ENCODE measurements around the gene TMEM117. TPM values are rescaled to one million over a fixed set of nuclear protein-coding genes. Genes with fewer than 3 reads are reported as not detected.

The TMEM117 gene
- total and polyA plus RNA-seq, 2 donors (not counting 3 experiments of a cell fraction or from before 2014, with no cell fraction given): 1.2 to 3.8 TPM

DNA sequence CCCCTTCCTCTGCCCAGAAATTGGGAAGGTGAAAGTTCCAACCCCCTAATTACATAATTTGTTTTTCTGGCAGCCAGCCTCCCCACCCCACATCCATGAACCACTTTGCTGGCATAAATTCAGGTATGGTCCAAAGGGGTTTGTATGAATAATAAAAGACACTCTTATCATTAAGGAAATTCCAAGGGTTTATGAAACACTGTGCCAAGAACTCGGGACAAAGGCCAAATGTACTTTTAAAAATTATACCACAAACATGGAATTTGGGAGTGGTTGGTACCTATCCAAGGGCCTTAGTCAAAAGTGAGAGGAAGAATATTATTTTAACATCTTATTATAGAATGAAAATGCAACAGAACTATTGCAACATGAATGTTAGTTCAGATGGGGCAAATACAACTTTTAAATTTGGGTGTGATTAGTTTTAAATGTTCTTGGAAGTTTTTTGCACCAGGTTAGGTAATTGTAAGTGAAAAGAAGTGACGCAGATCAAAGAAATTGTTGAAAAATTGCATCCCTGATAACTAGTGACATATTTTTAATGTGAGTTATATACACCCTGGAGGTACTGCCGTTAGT lies 217.8 kb downstream of the TMEM117 start:
- FAIRE-seq: peak; percentile 35
- H3K4me2 ChIP-seq (ENCODE audit: insufficient read depth, low read length): no peak overlapping the region

More for the DNA sequence above, 217.8 kb downstream of the TMEM117 start:
- Histone ChIP-seq H4K20me1 (replicated peaks; ENCODE audit: control insufficient read depth, extremely low read depth, insufficient read depth, low read length) (no peaks in the 10 kb centered on the region), H3K9ac (replicated peaks; ENCODE audit: extremely low read depth, insufficient read depth, low read length) (no peak overlapping the region), H3K36me3 (ENCODE audit: control insufficient read depth in 2 of 2, extremely low read depth in 1 of 2, insufficient read depth in 2 of 2, low read length in 2 of 2) (no peaks in the 10 kb centered on the region), H3K9me3 (replicated peaks; ENCODE audit: control insufficient read depth, insufficient read depth, low read length) (no peaks in the 10 kb centered on the region), H3K4me3 (replicated peaks in 1 of 3; ENCODE audit: insufficient read depth in 1 of 3, low read depth in 1 of 3, low read length in 3 of 3) (no peak overlapping the region), H3K9me1 (replicated peaks; ENCODE audit: control insufficient read depth, extremely low read depth, insufficient read depth, low read length) (no peaks in the 10 kb centered on the region), H2AFZ (ENCODE audit: low read depth, low read length) (no peak overlapping the region), H3K79me2 (ENCODE audit: control insufficient read depth, insufficient read depth, low read length) (no peaks in the 10 kb centered on the region), H3K4me1 (ENCODE audit: control insufficient read depth, extremely low read depth, insufficient read depth, low read length) (no peaks in the 10 kb centered on the region), H3K27ac (ENCODE audit: insufficient read depth, low read depth, low read length) (no peak overlapping the region), H3K27me3 (ENCODE audit: control insufficient read depth in 2 of 2, insufficient read depth in 2 of 2, low read length in 2 of 2) (no peaks in the 10 kb centered on the region)
- intact Hi-C loops (cut with micrococcal nuclease): no loop called here
- no TSS peak for BruUV-seq (replicated peaks)
- dilution Hi-C loops (cut with MboI; ENCODE audit: extremely low pct_ligation_motif_present, low sequenced_read_pairs): no loop called here
- ChIA-PET POLR2A (no interaction called here), CTCF (no interaction called here)
- peak; percentile 8 for DNase-seq (ENCODE audit: low read depth, low spot score)
- no peak for TF ChIP-seq FOS (IDR thresholded peaks at IDR 0.05; ENCODE audit: borderline replicate concordance, insufficient read depth, low read length)
- TF ChIP-seq MYC (IDR thresholded peaks at IDR 0.05; ENCODE audit: low read depth, low read length): no peak
- no peak for TF ChIP-seq POLR2A (IDR thresholded peaks at IDR 0.05; ENCODE audit: low read depth, low read length)
- TF ChIP-seq MAX (IDR thresholded peaks at IDR 0.05; ENCODE audit: insufficient read depth, insufficient read length): no peak
- no peak for TF ChIP-seq CTCF (IDR thresholded peaks at IDR 0.05; ENCODE audit: extremely low read depth in 1 of 2, insufficient read depth in 1 of 2, low read depth in 1 of 2, low read length in 2 of 2)
- no peak for TF ChIP-seq POLR2AphosphoS5 (IDR thresholded peaks at IDR 0.05; ENCODE audit: insufficient read depth, low read depth, low read length)
- no peak for TF ChIP-seq GATA2 (IDR thresholded peaks at IDR 0.05; ENCODE audit: insufficient read depth, insufficient read length, low read depth, low read length)
- no peak for TF ChIP-seq JUN (IDR thresholded peaks at IDR 0.05; ENCODE audit: borderline replicate concordance, insufficient read depth, insufficient read length, low read depth)
- TF ChIP-seq EZH2 (IDR thresholded peaks at IDR 0.05; ENCODE audit: borderline replicate concordance, low read depth, low read length, severe bottlenecking): no peak

All from endothelial cell of umbilical vein (primary cell).